ENCODE results near the gene GPHA2. TPM values are rescaled to one million over a fixed set of nuclear protein-coding genes. Genes with fewer than 3 reads are reported as not detected.

The GPHA2 gene
- total RNA-seq, 1 donor from 2014 or later = not detected

DNA sequence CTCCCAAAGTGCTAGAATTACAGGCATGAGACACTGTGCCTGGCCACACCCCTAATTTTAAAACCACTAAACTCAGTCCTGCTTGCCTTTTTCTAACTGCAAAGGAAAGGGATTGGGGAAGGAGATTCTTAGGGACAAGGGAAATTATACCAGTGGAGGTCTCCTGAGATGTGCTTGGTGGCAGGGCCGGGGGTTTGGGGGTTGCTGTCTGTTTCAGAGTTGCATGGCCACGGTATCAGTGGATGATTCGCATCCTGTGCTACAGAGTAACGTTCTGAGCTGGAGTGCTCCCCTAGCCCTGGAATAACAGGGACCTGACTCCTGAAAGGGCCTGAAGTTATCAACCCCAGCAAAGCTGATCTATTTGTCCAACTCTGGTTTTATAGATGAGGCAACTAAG lies 846 bp upstream of the GPHA2 start:
- Histone ChIP-seq H3K4me1 (ENCODE audit: insufficient read depth, low read length) (no peaks in the 10 kb centered on the region), H3K27ac (ENCODE audit: low read depth, low read length) (no peak overlapping the region), H3K27me3 (ENCODE audit: insufficient read depth, low read length) (peaks cover 2% of the 10 kb centered on the region), H3K4me3 (ENCODE audit: insufficient read depth, low read depth, low read length) (no peak overlapping the region), H3K9me3 (ENCODE audit: insufficient read depth, low read depth, low read length) (no peaks in the 10 kb centered on the region), H4K20me1 (ENCODE audit: insufficient read depth, low read length) (peaks cover 3% of the 10 kb centered on the region), H2AFZ (ENCODE audit: low read depth, low read length) (no peak overlapping the region), H3K9ac (ENCODE audit: low read length) (no peak overlapping the region), H3K79me2 (ENCODE audit: insufficient read depth, low read length) (no peaks in the 10 kb centered on the region), H3K4me2 (ENCODE audit: low read length) (no peak overlapping the region), H3K36me3 (ENCODE audit: insufficient read depth, low read length) (peaks cover 12% of the 10 kb centered on the region)
- peaks cover 22% of the 10 kb centered on the region for H3K36me3 Mint-ChIP-seq (ENCODE audit: low read depth, unreplicated experiment)
- DNase-seq (ENCODE audit: low read depth) = no peak
- H3K4me1 Mint-ChIP-seq (ENCODE audit: low read depth, unreplicated experiment) = peaks cover 13% of the 10 kb centered on the region
- no peak for FAIRE-seq
- H3K27me3 Mint-ChIP-seq (ENCODE audit: low read depth, unreplicated experiment) = peaks cover 25% of the 10 kb centered on the region
- no peak for TF ChIP-seq EZH2 (IDR thresholded peaks at IDR 0.05; ENCODE audit: insufficient read depth, low read length)
- no peaks in the 10 kb centered on the region for H3K9me3 Mint-ChIP-seq (ENCODE audit: unreplicated experiment)
- no peak overlapping the region for H3K4me3 Mint-ChIP-seq (ENCODE audit: unreplicated experiment)
- H3K27ac Mint-ChIP-seq (ENCODE audit: unreplicated experiment) = no peak overlapping the region

DNA sequence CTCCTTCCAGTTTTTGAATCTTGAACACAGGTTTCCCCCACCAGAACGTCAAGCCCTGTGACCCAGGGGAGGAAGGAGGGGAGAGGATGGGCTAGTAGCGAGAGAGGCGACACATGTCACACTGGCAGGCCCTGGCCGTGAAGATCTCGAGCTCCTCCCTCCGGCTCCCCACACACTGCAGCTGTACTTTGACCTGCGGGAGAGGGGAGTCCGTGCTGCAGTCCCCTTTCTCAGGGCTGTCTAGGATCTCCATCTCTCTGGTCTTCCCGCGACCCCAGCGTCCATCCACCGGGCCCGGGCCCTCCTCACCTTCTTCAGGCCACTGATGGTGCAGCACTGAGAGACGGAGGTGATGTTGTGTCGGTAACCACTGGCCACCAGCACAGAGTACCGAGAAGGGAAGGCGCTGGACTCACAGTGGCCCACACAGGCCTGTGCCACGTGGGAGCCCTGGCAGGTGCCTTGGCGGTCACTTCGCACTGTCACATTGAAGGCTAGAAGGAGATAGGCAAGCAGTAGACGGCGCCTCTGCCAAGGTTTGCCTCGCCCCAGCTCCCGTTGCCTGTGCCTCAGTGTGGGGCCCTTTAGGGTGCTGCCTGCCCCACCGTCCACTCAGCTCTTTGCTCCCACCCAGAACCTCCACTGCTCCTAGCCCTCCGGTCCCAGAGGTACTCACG lies 873 bp downstream of the GPHA2 start:
- peaks cover 2% of the 10 kb centered on the region for H3K27me3 ChIP-seq (ENCODE audit: insufficient read depth, low read length)
- H3K27me3 Mint-ChIP-seq (ENCODE audit: low read depth, unreplicated experiment) = peaks cover 18% of the 10 kb centered on the region
- peaks cover 17% of the 10 kb centered on the region for H3K36me3 ChIP-seq (ENCODE audit: insufficient read depth, low read length)
- DNase-seq (ENCODE audit: low read depth) (no peak), FAIRE-seq (no peak)
- H3K9ac ChIP-seq (ENCODE audit: low read length) = no peak overlapping the region
- H3K4me3 Mint-ChIP-seq (ENCODE audit: unreplicated experiment) = no peak overlapping the region
- H3K27ac Mint-ChIP-seq (ENCODE audit: unreplicated experiment) = no peak overlapping the region
- no peak overlapping the region for H3K4me2 ChIP-seq (ENCODE audit: low read length)
- H3K79me2 ChIP-seq (ENCODE audit: insufficient read depth, low read length) = no peaks in the 10 kb centered on the region
- H3K27ac ChIP-seq (ENCODE audit: low read depth, low read length) = no peak overlapping the region
- no peak for TF ChIP-seq EZH2 (IDR thresholded peaks at IDR 0.05; ENCODE audit: insufficient read depth, low read length)
- TF ChIP-seq, protein P1, sequence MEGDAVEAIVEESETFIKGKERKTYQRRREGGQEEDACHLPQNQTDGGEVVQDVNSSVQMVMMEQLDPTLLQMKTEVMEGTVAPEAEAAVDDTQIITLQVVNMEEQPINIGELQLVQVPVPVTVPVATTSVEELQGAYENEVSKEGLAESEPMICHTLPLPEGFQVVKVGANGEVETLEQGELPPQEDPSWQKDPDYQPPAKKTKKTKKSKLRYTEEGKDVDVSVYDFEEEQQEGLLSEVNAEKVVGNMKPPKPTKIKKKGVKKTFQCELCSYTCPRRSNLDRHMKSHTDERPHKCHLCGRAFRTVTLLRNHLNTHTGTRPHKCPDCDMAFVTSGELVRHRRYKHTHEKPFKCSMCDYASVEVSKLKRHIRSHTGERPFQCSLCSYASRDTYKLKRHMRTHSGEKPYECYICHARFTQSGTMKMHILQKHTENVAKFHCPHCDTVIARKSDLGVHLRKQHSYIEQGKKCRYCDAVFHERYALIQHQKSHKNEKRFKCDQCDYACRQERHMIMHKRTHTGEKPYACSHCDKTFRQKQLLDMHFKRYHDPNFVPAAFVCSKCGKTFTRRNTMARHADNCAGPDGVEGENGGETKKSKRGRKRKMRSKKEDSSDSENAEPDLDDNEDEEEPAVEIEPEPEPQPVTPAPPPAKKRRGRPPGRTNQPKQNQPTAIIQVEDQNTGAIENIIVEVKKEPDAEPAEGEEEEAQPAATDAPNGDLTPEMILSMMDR (IDR thresholded peaks at IDR 0.05; ENCODE audit: insufficient read depth, low read depth, low read length) = no peak
- no peaks in the 10 kb centered on the region for H3K4me1 ChIP-seq (ENCODE audit: insufficient read depth, low read length)
- peaks cover 6% of the 10 kb centered on the region for H4K20me1 ChIP-seq (ENCODE audit: insufficient read depth, low read length)
- H3K4me3 ChIP-seq (ENCODE audit: insufficient read depth, low read depth, low read length) = no peak overlapping the region
- H3K4me1 Mint-ChIP-seq (ENCODE audit: low read depth, unreplicated experiment) = peaks cover 13% of the 10 kb centered on the region
- no peaks in the 10 kb centered on the region for H3K9me3 ChIP-seq (ENCODE audit: insufficient read depth, low read depth, low read length)
- H2AFZ ChIP-seq (ENCODE audit: low read depth, low read length) = no peak overlapping the region
- H3K36me3 Mint-ChIP-seq (ENCODE audit: low read depth, unreplicated experiment) = peaks cover 33% of the 10 kb centered on the region
- H3K9me3 Mint-ChIP-seq (ENCODE audit: unreplicated experiment) = no peaks in the 10 kb centered on the region

DNA sequence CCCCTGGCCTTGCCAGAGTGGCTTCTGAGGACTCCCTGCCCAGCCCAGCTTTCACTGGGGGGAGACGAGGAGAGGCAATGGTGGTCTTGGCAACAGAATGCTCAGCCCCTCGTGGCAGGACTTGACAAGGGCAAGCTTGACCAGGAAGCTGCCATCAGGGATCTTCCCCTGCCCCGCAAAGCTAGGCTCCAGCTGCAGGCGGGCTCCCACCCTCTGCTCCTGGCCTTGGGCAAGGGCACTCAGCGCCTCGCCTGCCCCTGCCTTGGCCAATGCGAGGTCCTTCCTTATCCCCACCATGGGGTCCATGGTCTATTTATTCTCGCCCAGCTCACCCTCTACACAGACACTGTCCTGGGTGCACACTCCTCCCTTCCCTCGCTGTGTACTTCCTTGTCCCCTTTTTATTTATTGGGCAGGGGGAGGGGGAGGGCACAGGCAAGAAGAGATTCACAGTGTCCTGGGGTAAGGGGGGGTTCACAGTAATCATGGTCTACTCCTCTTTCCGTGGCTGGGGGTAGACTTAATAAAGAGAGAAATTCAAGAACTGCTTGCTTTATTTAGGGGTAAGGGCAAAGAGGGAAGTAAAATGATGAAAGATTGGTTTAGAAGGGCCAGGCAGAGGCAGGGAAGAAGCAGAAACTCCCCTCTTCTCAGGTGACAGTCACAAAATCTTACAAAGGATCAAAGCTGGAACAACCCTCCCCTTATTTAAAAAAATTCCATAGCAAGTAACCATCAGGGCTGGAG lies 1.6 kb downstream of the GPHA2 start:
- Histone ChIP-seq H3K27ac (ENCODE audit: low read depth, low read length) (no peak overlapping the region), H3K79me2 (ENCODE audit: insufficient read depth, low read length) (no peaks in the 10 kb centered on the region), H3K27me3 (ENCODE audit: insufficient read depth, low read length) (peaks cover 2% of the 10 kb centered on the region), H3K4me1 (ENCODE audit: insufficient read depth, low read length) (no peaks in the 10 kb centered on the region), H3K4me2 (ENCODE audit: low read length) (no peak overlapping the region), H3K4me3 (ENCODE audit: insufficient read depth, low read depth, low read length) (no peak overlapping the region), H3K9ac (ENCODE audit: low read length) (no peak overlapping the region), H3K9me3 (ENCODE audit: insufficient read depth, low read depth, low read length) (no peaks in the 10 kb centered on the region), H2AFZ (ENCODE audit: low read depth, low read length) (no peak overlapping the region), H3K36me3 (ENCODE audit: insufficient read depth, low read length) (peaks cover 19% of the 10 kb centered on the region), H4K20me1 (ENCODE audit: insufficient read depth, low read length) (peaks cover 9% of the 10 kb centered on the region)
- Mint-ChIP-seq H3K27me3 (ENCODE audit: low read depth, unreplicated experiment) (peaks cover 14% of the 10 kb centered on the region), H3K4me3 (ENCODE audit: unreplicated experiment) (no peak overlapping the region), H3K9me3 (ENCODE audit: unreplicated experiment) (no peaks in the 10 kb centered on the region), H3K4me1 (ENCODE audit: low read depth, unreplicated experiment) (peaks cover 13% of the 10 kb centered on the region), H3K27ac (ENCODE audit: unreplicated experiment) (no peak overlapping the region), H3K36me3 (ENCODE audit: low read depth, unreplicated experiment) (peaks cover 37% of the 10 kb centered on the region)
- DNase-seq (ENCODE audit: low read depth) (no peak), FAIRE-seq (no peak)
- no peak for TF ChIP-seq EZH2 (IDR thresholded peaks at IDR 0.05; ENCODE audit: insufficient read depth, low read length)
- TF ChIP-seq, protein P1 (IDR thresholded peaks at IDR 0.05; ENCODE audit: insufficient read depth, low read depth, low read length) = no peak
